ENCODE data around the gene NAV1.

DNA sequence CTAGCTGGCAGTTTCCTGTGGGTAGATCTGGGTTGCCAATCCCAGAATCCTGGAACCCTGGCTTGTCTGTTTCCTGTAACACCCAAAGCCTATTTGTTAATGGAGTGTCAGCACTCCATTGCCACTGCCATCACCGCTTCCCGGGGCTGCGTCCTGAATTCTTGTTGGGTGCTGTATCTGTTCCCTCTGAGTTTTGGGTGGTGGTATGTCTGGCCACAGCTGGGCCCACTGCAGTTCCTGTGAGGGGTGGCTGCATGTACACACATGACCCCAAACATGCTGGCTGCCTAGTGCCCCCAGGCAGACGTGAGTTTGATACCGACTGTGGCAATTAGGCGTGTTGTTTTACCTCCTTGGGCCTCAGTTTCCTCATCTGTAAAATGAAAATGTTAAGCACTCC, 29.3 kb downstream of the NAV1 start:
- no peak for TF ChIP-seq POLR2A (IDR thresholded peaks at IDR 0.05)
- TF ChIP-seq, protein P1, sequence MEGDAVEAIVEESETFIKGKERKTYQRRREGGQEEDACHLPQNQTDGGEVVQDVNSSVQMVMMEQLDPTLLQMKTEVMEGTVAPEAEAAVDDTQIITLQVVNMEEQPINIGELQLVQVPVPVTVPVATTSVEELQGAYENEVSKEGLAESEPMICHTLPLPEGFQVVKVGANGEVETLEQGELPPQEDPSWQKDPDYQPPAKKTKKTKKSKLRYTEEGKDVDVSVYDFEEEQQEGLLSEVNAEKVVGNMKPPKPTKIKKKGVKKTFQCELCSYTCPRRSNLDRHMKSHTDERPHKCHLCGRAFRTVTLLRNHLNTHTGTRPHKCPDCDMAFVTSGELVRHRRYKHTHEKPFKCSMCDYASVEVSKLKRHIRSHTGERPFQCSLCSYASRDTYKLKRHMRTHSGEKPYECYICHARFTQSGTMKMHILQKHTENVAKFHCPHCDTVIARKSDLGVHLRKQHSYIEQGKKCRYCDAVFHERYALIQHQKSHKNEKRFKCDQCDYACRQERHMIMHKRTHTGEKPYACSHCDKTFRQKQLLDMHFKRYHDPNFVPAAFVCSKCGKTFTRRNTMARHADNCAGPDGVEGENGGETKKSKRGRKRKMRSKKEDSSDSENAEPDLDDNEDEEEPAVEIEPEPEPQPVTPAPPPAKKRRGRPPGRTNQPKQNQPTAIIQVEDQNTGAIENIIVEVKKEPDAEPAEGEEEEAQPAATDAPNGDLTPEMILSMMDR (IDR thresholded peaks at IDR 0.05), result no peak

Data from heart left ventricle (tissue), 13 donors.